HCT116 (cell line): ENCODE results near the gene CBLIF. TPM values are rescaled to one million over a fixed set of nuclear protein-coding genes. Genes with fewer than 3 reads are reported as not detected.

Experiments
- ATAC-seq: fragments of 200-7000 bp; cut with Tn5 transposase; 2 replicates; pipeline ENCODE4 v1.9.1; 2020; ENCODE audit warnings: mild to moderate bottlenecking, moderate library complexity
- BruUV-seq: library from RNA; stranded (reverse); fragments of 400-500 nt; replicated peaks from 2 replicates; lab custom pipeline; 2021; lab: Mats Ljungman, UMichigan
- CTCF ChIA-PET: fragments of 300-600 bp; sonication (Branson Sonifier 250); formaldehyde crosslinking; loops from one replicate; lab custom pipeline; 2021; ENCODE audit warnings: antibody characterized with exemption; lab: Charles Lee
- POLR2A ChIA-PET: fragments of 300-600, 350-600 bp; sonication (Branson Sonifier 250); formaldehyde crosslinking; loops from one replicate; lab custom pipeline; 2021; ENCODE audit warnings: antibody characterized with exemption; lab: Charles Lee
- RAD21 ChIA-PET, 2 experiments: fragments of 300-600 bp; sonication (Branson Sonifier 250); formaldehyde crosslinking; loops; one replicate each; lab custom pipeline; 2023; ENCODE audit warnings: low total read pairs in 2 of 2; ENCODE audit not compliant: uncharacterized antibody in 2 of 2, unreplicated experiment in 2 of 2, low non-redundant PET in 1 of 2; lab: Charles Lee
- DNase-seq: peaks from one replicate; pipeline ENCODE4 v3.0.0-alpha.2; 2010; ENCODE audit warnings: low read depth, low spot score
- H2AFZ ChIP-seq: fragments of 200-600 bp; shearing (Covaris generic), sonication (generic); 2 replicates; pipeline ENCODE4 v1.6.1; 2017; ENCODE audit warnings: low read depth, mixed run types, mixed read lengths, antibody characterized with exemption, low read length; ENCODE audit not compliant: poor library complexity, severe bottlenecking
- H3K27ac ChIP-seq: 2 replicates; pipeline ENCODE4 v1.5.1; 2012; ENCODE audit warnings: low read depth, low read length
- H3K27me3 ChIP-seq: fragments of 200-600 bp; sonication (generic); 2 replicates; pipeline ENCODE4 v1.6.1; 2016; ENCODE audit warnings: mixed run types, low read length, mixed read lengths; ENCODE audit not compliant: insufficient read depth
- H3K36me3 ChIP-seq, 2 experiments: fragments of 200-500 bp in 1 of 2; fragments of 200-600 bp in 1 of 2; sonication (Bioruptor generic) in 1 of 2; sonication (generic) in 1 of 2; 2 replicates each; pipeline versions ENCODE4 v1.5.1 to v1.6.1; 2014 to 2016; ENCODE audit warnings: low read length in 2 of 2, inconsistent platforms in 1 of 2, mixed read lengths in 1 of 2, mixed run types in 1 of 2; ENCODE audit not compliant: insufficient read depth in 2 of 2, control insufficient read depth in 1 of 2
- H3K4me1 ChIP-seq, 2 experiments: fragments of 200-600 bp in 1 of 2; sonication (generic) in 1 of 2; 2 replicates each; pipeline versions ENCODE4 v1.5.1 to v1.6.1; 2012 to 2017; ENCODE audit warnings: low read length in 2 of 2, inconsistent platforms in 1 of 2, mild to moderate bottlenecking in 1 of 2, mixed read lengths in 1 of 2, mixed run types in 1 of 2, moderate library complexity in 1 of 2; ENCODE audit not compliant: insufficient read depth in 2 of 2, control insufficient read depth in 1 of 2
- H3K4me2 ChIP-seq: fragments of 200-600 bp; sonication (generic); 2 replicates; pipeline ENCODE4 v1.6.1; 2017; ENCODE audit warnings: mixed run types, low read length, mixed read lengths
- H3K4me3 ChIP-seq, 2 experiments: fragments of 200-600 bp in 1 of 2; sonication (generic) in 1 of 2; replicated peaks in 1 of 2; 2 replicates each; pipeline ENCODE4 v1.5.1; 2011 to 2016; ENCODE audit warnings: low read length in 2 of 2, control low read depth in 1 of 2, low read depth in 1 of 2, mild to moderate bottlenecking in 1 of 2, mixed read lengths in 1 of 2, mixed run types in 1 of 2
- H3K79me2 ChIP-seq: fragments of 200-600 bp; sonication (generic); 2 replicates; pipeline ENCODE4 v1.6.1; 2017; ENCODE audit warnings: mild to moderate bottlenecking, mixed run types, low read length, moderate library complexity, mixed read lengths; ENCODE audit not compliant: insufficient read depth
- H3K9ac ChIP-seq: fragments of 200-600 bp; sonication (generic); 2 replicates; pipeline ENCODE4 v1.6.1; 2016; ENCODE audit warnings: low read length, mixed read lengths
- H3K9me2 ChIP-seq: fragments of 200-600 bp; sonication (generic), shearing (Covaris generic); 2 replicates; pipeline ENCODE4 v1.6.1; 2017; ENCODE audit warnings: mixed run types, mild to moderate bottlenecking, moderate library complexity; ENCODE audit not compliant: insufficient read depth
- H3K9me3 ChIP-seq, 2 experiments: fragments of 200-500 bp in 1 of 2; fragments of 200-600 bp in 1 of 2; sonication (Bioruptor generic) in 1 of 2; sonication (generic) in 1 of 2; 2 replicates each; pipeline ENCODE4 v1.6.1; 2014 to 2017; ENCODE audit warnings: low read length in 2 of 2, mixed read lengths in 2 of 2, inconsistent platforms in 1 of 2, low read depth in 1 of 2, mild to moderate bottlenecking in 1 of 2, mixed run types in 1 of 2, moderate library complexity in 1 of 2; ENCODE audit not compliant: control insufficient read depth in 1 of 2, insufficient read depth in 1 of 2
- H4K20me1 ChIP-seq: fragments of 200-600 bp; sonication (generic), shearing (Covaris generic); 2 replicates; pipeline ENCODE4 v1.6.1; 2017; ENCODE audit warnings: mixed run types, mild to moderate bottlenecking, moderate library complexity; ENCODE audit not compliant: insufficient read depth
- CBX3 ChIP-seq: IDR thresholded peaks from 2 replicates; pipeline ENCODE4 v1.6.1; 2012; ENCODE audit warnings: low read depth
- CEBPB ChIP-seq: IDR thresholded peaks from 2 replicates; pipeline ENCODE4 v1.6.1; 2012; ENCODE audit warnings: low read depth
- EZH2 ChIP-seq: fragments of 200-600 bp; sonication (generic); IDR thresholded peaks from 2 replicates; pipeline ENCODE4 v1.6.1; 2017; ENCODE audit warnings: antibody characterized with exemption, mixed run types
- EZH2phosphoT487 ChIP-seq: fragments of 200-600 bp; IDR thresholded peaks from 2 replicates; pipeline ENCODE4 v1.6.1; 2018; ENCODE audit warnings: antibody characterized with exemption, borderline replicate concordance
- FOSL1 ChIP-seq: IDR thresholded peaks from 2 replicates; pipeline ENCODE4 v1.6.1; 2012; ENCODE audit warnings: low read depth
- RAD21 ChIP-seq: IDR thresholded peaks from 2 replicates; pipeline ENCODE4 v1.6.1; 2012; ENCODE audit warnings: low read depth, mild to moderate bottlenecking
- SIN3A ChIP-seq: IDR thresholded peaks from 2 replicates; pipeline ENCODE4 v1.6.1; 2012; ENCODE audit warnings: low read depth
- SP1 ChIP-seq: IDR thresholded peaks from 2 replicates; pipeline ENCODE4 v1.6.1; 2012; ENCODE audit warnings: low read depth
- ZFX ChIP-seq: fragments of 450-650 bp; IDR thresholded peaks from 2 replicates; pipeline ENCODE4 v1.6.1; 2017
- intact Hi-C: fragments of 100-400 bp; cut with micrococcal nuclease; formaldehyde crosslinking; loops from 2 replicates; pipeline ENCODE4 v1.10.0; 2022
- total RNA-seq: library from RNA; stranded (reverse); gene quantifications from one replicate; pipeline ENCODE4 v1.2.1, GENCODE V29; 2021; ENCODE audit not compliant: unreplicated experiment
- TF ChIP-seq, protein P1 (sequence below), 3 experiments: fragments of 200-600 bp in 1 of 3; sonication (generic) in 1 of 3; IDR thresholded peaks in 2 of 3; conservative IDR thresholded peaks in 1 of 3; 2 replicates each; pipeline ENCODE4 v1.5.1; 2012 to 2017; ENCODE audit warnings: low read depth in 2 of 3, low read length in 2 of 3, antibody characterized with exemption in 1 of 3, borderline replicate concordance in 1 of 3, control low read depth in 1 of 3, mild to moderate bottlenecking in 1 of 3, mixed read lengths in 1 of 3, mixed run types in 1 of 3, moderate library complexity in 1 of 3; ENCODE audit not compliant: insufficient read depth in 1 of 3
- TF ChIP-seq, protein P2 (sequence below): IDR thresholded peaks from 2 replicates; pipeline ENCODE4 v1.6.1; 2012; ENCODE audit warnings: low read depth
- TF ChIP-seq, protein P3 (sequence below): IDR thresholded peaks from 2 replicates; pipeline ENCODE4 v1.6.1; 2012

The CBLIF gene
- total RNA-seq, 1 experiment from 2014 or later: not detected

DNA sequence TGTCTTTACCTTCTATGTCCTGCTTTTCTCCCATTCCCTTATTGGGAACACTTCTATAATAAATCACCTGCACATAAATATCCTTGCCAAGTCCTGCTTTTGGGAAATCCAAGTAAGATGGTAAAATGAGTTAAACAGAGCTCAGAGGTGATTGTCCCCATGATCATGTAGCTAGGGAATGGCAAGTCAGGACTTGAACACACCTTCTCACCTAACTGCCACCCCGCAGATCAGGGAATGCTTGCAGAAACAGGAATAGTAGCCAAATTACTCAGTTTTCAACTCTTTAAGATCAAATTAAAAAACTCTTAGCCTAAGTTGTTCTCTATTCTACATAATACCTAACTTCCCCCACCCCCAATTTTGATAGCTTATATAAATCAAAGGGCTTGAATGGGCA is 49.3 kb upstream of the CBLIF start:
- intact Hi-C loops: no loop called here
- Histone ChIP-seq H3K4me3 (no peak overlapping the region), H2AFZ (no peak overlapping the region), H3K4me1 (peaks cover 0 to 4% of the 10 kb centered on the region in 2 experiments; a peak in 1 of 4 replicates), H3K9ac (no peak overlapping the region), H3K4me2 (no peak overlapping the region), H3K79me2 (no peaks in the 10 kb centered on the region), H3K36me3 (no peaks in the 10 kb centered on the region), H4K20me1 (no peaks in the 10 kb centered on the region), H3K9me2 (no peaks in the 10 kb centered on the region), H3K27ac (no peak overlapping the region), H3K9me3 (no peaks in the 10 kb centered on the region), H3K27me3 (no peaks in the 10 kb centered on the region)
- DNase-seq (no peak), ATAC-seq (no peak)
- no peak for TF ChIP-seq CBX3
- no peak for TF ChIP-seq ZFX
- TF ChIP-seq SP1: no peak
- TF ChIP-seq FOSL1: no peak
- TF ChIP-seq, protein P1, sequence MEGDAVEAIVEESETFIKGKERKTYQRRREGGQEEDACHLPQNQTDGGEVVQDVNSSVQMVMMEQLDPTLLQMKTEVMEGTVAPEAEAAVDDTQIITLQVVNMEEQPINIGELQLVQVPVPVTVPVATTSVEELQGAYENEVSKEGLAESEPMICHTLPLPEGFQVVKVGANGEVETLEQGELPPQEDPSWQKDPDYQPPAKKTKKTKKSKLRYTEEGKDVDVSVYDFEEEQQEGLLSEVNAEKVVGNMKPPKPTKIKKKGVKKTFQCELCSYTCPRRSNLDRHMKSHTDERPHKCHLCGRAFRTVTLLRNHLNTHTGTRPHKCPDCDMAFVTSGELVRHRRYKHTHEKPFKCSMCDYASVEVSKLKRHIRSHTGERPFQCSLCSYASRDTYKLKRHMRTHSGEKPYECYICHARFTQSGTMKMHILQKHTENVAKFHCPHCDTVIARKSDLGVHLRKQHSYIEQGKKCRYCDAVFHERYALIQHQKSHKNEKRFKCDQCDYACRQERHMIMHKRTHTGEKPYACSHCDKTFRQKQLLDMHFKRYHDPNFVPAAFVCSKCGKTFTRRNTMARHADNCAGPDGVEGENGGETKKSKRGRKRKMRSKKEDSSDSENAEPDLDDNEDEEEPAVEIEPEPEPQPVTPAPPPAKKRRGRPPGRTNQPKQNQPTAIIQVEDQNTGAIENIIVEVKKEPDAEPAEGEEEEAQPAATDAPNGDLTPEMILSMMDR (IDR thresholded peaks at IDR 0.05 in 2 of 3, conservative IDR thresholded peaks at IDR 0.05 in 1 of 3; ENCODE audit: borderline replicate concordance in 1 of 3, insufficient read depth in 1 of 3, low read depth in 2 of 3, low read length in 2 of 3): no peak
- no peak for TF ChIP-seq EZH2
- no peak for TF ChIP-seq RAD21
- TF ChIP-seq SIN3A: no peak
- TF ChIP-seq, protein P2, sequence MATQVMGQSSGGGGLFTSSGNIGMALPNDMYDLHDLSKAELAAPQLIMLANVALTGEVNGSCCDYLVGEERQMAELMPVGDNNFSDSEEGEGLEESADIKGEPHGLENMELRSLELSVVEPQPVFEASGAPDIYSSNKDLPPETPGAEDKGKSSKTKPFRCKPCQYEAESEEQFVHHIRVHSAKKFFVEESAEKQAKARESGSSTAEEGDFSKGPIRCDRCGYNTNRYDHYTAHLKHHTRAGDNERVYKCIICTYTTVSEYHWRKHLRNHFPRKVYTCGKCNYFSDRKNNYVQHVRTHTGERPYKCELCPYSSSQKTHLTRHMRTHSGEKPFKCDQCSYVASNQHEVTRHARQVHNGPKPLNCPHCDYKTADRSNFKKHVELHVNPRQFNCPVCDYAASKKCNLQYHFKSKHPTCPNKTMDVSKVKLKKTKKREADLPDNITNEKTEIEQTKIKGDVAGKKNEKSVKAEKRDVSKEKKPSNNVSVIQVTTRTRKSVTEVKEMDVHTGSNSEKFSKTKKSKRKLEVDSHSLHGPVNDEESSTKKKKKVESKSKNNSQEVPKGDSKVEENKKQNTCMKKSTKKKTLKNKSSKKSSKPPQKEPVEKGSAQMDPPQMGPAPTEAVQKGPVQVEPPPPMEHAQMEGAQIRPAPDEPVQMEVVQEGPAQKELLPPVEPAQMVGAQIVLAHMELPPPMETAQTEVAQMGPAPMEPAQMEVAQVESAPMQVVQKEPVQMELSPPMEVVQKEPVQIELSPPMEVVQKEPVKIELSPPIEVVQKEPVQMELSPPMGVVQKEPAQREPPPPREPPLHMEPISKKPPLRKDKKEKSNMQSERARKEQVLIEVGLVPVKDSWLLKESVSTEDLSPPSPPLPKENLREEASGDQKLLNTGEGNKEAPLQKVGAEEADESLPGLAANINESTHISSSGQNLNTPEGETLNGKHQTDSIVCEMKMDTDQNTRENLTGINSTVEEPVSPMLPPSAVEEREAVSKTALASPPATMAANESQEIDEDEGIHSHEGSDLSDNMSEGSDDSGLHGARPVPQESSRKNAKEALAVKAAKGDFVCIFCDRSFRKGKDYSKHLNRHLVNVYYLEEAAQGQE: no peak
- TF ChIP-seq, protein P3, sequence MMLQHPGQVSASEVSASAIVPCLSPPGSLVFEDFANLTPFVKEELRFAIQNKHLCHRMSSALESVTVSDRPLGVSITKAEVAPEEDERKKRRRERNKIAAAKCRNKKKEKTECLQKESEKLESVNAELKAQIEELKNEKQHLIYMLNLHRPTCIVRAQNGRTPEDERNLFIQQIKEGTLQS: no peak
- TF ChIP-seq EZH2phosphoT487: no peak
- no peak for TF ChIP-seq CEBPB
- ChIA-PET POLR2A (no interaction called here), RAD21 (no interaction called here), CTCF (no interaction called here)
- BruUV-seq: no TSS peak
